Measurements from ENCODE around the gene BCAP31.

DNA sequence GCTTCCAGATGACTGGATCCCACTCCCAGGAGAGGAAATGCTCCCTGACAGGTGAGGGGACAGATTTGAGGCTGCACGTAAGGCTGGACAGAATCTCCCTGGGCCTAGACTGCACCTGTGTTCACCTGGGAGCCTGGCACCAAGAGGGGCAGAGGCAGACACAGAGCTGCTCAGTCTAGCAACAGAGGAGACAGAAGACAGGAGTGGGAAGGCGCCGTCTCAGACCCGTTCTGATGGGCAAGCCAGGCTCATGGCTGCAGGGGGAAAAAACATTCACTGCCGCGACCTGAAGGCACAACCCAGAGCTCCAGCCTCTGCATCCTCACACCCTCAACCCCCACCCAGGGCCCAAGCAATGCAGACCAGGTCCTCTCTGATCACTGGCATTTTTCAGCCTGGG lies 16.8 kb downstream of the BCAP31 start:
- no peak for TF ChIP-seq EZH2 (IDR thresholded peaks at IDR 0.05; ENCODE audit: borderline replicate concordance, low read depth, low read length, poor library complexity, severe bottlenecking)
- TF ChIP-seq, protein P1, sequence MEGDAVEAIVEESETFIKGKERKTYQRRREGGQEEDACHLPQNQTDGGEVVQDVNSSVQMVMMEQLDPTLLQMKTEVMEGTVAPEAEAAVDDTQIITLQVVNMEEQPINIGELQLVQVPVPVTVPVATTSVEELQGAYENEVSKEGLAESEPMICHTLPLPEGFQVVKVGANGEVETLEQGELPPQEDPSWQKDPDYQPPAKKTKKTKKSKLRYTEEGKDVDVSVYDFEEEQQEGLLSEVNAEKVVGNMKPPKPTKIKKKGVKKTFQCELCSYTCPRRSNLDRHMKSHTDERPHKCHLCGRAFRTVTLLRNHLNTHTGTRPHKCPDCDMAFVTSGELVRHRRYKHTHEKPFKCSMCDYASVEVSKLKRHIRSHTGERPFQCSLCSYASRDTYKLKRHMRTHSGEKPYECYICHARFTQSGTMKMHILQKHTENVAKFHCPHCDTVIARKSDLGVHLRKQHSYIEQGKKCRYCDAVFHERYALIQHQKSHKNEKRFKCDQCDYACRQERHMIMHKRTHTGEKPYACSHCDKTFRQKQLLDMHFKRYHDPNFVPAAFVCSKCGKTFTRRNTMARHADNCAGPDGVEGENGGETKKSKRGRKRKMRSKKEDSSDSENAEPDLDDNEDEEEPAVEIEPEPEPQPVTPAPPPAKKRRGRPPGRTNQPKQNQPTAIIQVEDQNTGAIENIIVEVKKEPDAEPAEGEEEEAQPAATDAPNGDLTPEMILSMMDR (conservative IDR thresholded peaks at IDR 0.05; ENCODE audit: low read depth, low read length): no peak
